Stomach smooth muscle (tissue), 2 donors: ENCODE results near the gene LRRC3C.
A peak's percentile ranks its signal among the peaks of the same experiment; 100 is the strongest.

Experiments
- H3K27ac ChIP-seq: one replicate; pipeline ENCODE4 v1.7.0; 2013; ENCODE audit warnings: mild to moderate bottlenecking, low read length, inconsistent platforms
- H3K27me3 ChIP-seq, 2 donors: one replicate each; pipeline ENCODE4 v1.7.0; 2013; ENCODE audit warnings: low read length in 2 of 2; ENCODE audit not compliant: insufficient read depth in 2 of 2, control insufficient read depth in 1 of 2
- H3K36me3 ChIP-seq, 2 donors: one replicate each; pipeline ENCODE4 v1.7.0; 2013; ENCODE audit warnings: low read length in 2 of 2; ENCODE audit not compliant: control insufficient read depth in 2 of 2, insufficient read depth in 2 of 2
- H3K4me1 ChIP-seq: one replicate; pipeline ENCODE4 v1.7.0; 2013; ENCODE audit warnings: low read length; ENCODE audit not compliant: control insufficient read depth, insufficient read depth
- H3K4me3 ChIP-seq, 2 donors: one replicate each; pipeline ENCODE4 v1.7.0; 2013; ENCODE audit warnings: low read length in 2 of 2
- H3K9ac ChIP-seq, 2 donors: one replicate each; pipeline ENCODE4 v1.7.0; 2013; ENCODE audit warnings: low read length in 2 of 2, mild to moderate bottlenecking in 1 of 2
- H3K9me3 ChIP-seq, 2 donors: one replicate each; pipeline ENCODE4 v1.7.0; 2013; ENCODE audit warnings: low read length in 2 of 2; ENCODE audit not compliant: control insufficient read depth in 2 of 2
- donor health status: healthy.
- donor health status: Pancreatic carcinoma.

The LRRC3C gene

DNA sequence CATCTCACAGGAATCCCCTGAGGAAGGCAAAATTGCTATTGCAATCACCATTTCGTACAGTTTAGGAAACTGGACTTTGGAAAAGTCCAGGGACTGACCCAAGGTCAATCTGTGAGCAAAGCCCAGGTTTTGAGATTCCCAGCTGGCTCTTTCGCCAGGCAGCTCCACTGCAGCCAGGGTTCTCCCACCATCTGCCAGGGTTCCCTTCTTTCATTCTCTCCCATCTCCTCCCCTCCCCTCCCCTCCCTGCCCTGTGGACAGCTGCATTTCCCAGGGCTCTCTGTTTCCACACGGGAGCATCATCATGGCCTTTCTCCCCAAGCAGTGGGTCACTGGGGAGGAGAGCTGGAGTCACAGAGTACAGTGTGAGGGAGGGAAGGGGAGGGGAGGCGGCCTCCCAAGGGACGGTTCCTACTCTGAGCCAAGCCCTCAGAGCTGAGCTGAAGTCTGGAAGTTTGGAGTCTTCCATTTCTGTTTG, 23.4 kb downstream of the LRRC3C start:
- no peaks in the 10 kb centered on the region for H3K9me3 ChIP-seq
- no peak overlapping the region for H3K27ac ChIP-seq
- no peak overlapping the region for H3K9ac ChIP-seq
- no peaks in the 10 kb centered on the region for H3K27me3 ChIP-seq
- H3K4me1 ChIP-seq = peaks cover 11% of the 10 kb centered on the region
- H3K36me3 ChIP-seq = no peaks in the 10 kb centered on the region
- H3K4me3 ChIP-seq = no peak overlapping the region

DNA sequence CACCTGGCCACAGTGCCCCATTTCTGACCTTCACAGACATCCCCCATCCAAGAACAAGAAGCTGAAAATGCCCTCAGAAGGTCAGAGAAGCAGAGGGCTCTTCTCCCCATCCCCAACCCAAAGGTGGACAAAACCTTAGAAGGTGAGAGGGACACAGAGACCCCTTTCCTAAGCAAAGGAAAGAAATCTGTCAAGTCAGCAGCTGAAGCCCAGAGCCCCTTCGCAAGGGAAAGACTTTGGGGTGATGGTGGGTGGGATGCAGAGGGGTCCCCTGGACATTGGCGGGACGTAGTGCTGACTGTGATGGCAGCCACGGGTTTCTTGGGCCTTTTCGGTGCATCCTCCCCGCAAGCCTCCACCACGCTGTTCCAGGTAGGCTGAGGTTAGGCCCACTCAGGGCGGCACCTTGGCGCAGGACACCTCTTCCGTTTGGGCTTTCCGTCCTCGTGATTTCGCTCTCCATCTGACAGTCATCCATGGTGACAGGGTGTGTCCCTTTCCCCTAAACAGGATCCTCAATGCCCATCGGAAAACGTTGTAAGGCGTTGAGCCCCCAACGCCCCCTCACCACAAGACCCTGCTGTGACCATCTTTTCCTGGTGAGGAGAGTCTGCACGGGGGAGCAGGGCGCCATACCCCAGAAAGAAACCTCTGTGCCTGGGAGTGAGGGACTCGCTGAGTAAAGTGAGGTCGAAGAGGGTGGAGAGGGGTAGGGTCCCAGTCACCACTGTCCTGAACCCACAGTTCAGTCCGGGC, 24.6 kb downstream of the LRRC3C start:
- no peaks in the 10 kb centered on the region for H3K36me3 ChIP-seq
- H3K27ac ChIP-seq = peak overlapping the region; percentile 37
- no peaks in the 10 kb centered on the region for H3K9me3 ChIP-seq
- peaks cover 11% of the 10 kb centered on the region for H3K4me1 ChIP-seq
- H3K27me3 ChIP-seq = no peaks in the 10 kb centered on the region
- H3K9ac ChIP-seq = peak overlapping the region; percentile 26 to 55
- peak overlapping the region; percentile 52 to 74 for H3K4me3 ChIP-seq

DNA sequence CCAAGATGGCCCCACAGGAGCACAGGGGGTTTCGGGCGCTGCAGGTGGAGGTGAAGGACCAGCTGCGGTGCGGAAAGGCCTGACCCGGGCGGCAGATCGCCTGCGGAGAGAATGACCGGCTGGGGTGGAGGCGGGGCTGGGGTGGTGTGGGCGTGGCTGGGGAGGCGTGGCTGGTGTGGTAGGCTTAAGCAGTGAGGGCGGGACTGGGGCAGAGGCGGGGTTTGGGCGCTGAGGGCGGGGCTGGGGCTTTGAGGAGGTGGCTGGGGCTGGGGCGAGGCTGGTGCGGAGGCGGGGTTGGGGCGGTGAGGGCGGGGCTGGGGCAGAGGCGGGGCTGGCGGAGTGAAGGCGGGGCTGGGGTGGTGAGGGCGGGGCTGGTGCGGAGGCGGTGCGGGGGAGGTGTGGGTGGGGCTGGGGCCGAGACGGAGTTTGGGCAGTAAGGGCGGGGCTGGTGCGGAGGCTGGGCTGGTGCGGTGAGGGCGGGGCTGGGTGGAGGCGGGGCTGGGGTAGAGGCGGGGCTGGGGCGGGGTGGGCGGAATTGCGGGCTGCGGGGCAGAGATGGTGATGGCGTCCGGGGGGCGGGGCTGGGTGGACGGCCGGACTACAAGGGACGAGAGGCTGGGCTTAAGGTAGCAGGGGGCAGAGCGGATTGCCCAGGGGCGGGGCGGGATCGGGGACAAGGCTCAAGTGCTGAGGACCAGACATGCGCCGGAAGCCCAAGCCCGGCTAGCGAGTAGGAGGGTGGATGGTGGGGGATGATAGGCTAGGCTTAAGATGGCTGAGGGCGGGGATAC, 25.3 kb downstream of the LRRC3C start:
- peak overlapping the region; percentile 62 for H3K27ac ChIP-seq
- H3K4me1 ChIP-seq = peaks cover 11% of the 10 kb centered on the region
- H3K36me3 ChIP-seq = no peaks in the 10 kb centered on the region
- no peaks in the 10 kb centered on the region for H3K9me3 ChIP-seq
- H3K9ac ChIP-seq = peak overlapping the region; percentile 55 to 57
- no peaks in the 10 kb centered on the region for H3K27me3 ChIP-seq
- H3K4me3 ChIP-seq = peak overlapping the region; percentile 69 to 76

DNA sequence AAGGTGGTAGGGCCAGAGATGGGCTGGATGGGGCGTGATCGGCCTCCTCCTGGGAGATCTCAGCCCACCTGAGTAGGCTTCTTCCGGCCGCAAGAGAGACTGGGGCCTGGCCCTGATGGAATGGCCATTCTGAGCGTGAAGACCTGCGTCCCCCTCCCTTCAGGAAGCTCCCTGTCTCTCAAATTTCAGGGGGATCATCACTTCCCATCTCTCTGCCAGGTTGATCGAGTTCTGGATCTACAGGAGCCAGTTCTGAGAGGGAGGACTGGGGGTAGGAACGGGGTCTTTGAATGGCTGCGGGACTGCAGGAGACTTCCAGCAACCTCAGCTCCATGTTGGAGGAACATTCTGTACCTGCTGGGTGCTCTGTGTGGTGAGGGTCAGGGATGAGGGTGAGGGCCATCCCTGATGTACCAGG, 25.9 kb downstream of the LRRC3C start:
- Histone ChIP-seq H3K4me1 (peaks cover 11% of the 10 kb centered on the region), H3K27me3 (no peaks in the 10 kb centered on the region), H3K9ac (peak overlapping the region; percentile 21 to 57), H3K4me3 (peak overlapping the region; percentile 69 to 76), H3K36me3 (no peaks in the 10 kb centered on the region), H3K9me3 (no peaks in the 10 kb centered on the region), H3K27ac (peak overlapping the region; percentile 62)

DNA sequence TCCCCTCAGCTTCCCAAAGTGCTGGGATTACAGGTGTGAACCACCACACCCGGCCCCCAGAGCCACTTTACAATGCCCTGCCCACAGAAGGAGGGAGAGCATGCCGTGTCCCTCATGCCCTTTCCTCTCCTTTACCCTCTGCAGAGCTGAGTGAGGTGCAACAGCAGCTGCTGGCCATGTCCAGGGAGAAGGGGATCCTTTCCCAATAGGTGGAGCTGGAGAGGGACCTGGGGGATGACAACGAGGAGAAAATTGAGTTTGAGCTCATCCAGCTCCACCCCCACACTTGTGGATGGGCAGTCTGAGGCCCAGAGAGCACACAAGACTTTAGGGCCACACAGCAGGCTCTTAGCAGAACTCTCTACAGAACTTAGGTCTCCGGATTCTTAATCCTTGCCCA, 27.3 kb downstream of the LRRC3C start:
- no peaks in the 10 kb centered on the region for H3K9me3 ChIP-seq
- no peak overlapping the region for H3K27ac ChIP-seq
- no peak overlapping the region for H3K4me3 ChIP-seq
- H3K36me3 ChIP-seq = no peaks in the 10 kb centered on the region
- no peak overlapping the region for H3K9ac ChIP-seq
- H3K4me1 ChIP-seq = peaks cover 11% of the 10 kb centered on the region
- H3K27me3 ChIP-seq = no peaks in the 10 kb centered on the region

DNA sequence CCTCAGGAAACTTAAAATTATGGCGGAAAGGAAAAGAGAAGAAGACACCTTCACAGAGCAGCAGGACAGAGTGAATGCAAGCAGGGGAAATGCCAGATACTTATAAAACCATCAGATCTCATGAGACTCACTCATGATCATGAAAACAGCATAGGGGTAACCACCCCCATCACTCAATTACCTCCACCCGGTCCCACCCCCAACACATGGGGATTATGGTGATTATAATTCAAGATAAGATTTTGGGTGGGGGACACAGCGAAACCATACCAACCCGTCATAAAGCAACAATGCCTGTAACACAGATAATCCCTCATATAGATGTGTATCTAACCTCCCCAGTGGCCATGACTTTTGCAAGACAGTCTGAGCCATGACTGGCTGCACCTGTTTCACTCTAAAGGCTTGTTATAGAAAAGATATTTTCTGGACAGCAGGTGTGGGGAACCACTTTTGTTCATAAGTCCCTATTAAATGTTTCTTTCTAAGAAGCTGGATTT, 28.2 kb downstream of the LRRC3C start:
- Histone ChIP-seq H3K4me1 (peaks cover 11% of the 10 kb centered on the region), H3K9ac (no peak overlapping the region), H3K36me3 (no peaks in the 10 kb centered on the region), H3K4me3 (no peak overlapping the region), H3K27ac (no peak overlapping the region), H3K27me3 (peaks cover 0 to 2% of the 10 kb centered on the region in 2 donors), H3K9me3 (no peaks in the 10 kb centered on the region)

DNA sequence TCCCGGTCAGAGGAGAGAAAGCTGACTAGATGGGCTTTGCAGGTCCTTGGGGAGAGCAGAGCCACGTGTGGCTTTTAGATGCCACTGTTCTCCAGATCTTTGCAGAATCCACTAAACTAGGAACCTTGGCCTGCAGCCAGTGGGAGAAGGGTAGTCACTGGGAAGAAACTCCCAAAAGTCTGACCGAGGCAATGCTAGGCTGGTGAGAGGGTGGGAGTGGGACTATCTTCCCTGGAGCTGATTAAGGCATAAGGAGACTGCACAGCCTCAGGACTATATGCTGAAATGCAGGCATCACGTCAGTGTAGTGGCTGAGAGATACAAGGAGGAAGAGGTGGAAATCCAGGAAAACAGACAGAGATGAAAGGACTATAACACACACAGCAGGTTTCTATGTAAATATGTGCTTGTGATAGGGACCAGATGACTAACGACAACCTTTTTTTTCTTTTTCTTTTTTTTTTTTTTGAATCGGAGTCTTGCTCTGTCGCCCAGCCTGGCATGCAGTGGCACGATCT, 33.1 kb downstream of the LRRC3C start:
- Histone ChIP-seq H3K36me3 (no peaks in the 10 kb centered on the region), H3K27me3 (peaks cover 2 to 3% of the 10 kb centered on the region in 2 donors), H3K9me3 (no peaks in the 10 kb centered on the region), H3K4me3 (no peak overlapping the region), H3K4me1 (no peaks in the 10 kb centered on the region), H3K9ac (no peak overlapping the region), H3K27ac (no peak overlapping the region)

DNA sequence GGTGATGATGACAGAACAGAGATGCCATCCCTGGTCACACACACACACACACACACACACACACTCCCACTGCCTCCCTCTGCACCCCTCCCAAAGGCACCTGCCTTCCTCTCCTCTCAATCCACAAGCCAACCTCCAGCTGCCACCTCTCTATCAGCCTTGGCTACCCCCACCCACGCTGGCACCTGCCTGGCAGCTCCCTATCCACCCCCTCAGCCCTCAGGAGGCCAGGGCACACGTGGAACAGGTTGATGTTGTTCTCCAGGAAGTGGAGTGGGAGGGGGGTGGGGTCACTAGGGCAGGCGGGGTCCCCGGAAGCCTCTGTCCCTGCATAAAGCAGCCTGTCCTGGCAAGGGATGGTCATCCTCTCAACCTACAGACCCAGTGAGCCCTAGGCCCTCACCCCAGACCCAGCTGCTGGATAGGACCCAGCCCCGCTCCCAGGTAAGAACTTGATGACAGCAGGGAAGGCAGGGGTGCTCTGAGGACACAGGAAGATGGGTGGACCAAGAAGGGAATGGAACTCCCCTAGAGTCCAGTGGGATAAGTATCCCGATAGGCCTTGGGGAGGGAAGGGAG, 35.2 kb downstream of the LRRC3C start, which contains the start of gene GSDMA:
Gene GSDMA (plus strand): TSS at position 363 of the 579 bp plus-strand sequence. CDS start 2,684 bp downstream, outside the sequence.
- no peak within 1 kb of the TSS for H3K4me3 ChIP-seq
- peaks cover 2 to 3% of the 10 kb centered on the region in 2 donors for H3K27me3 ChIP-seq
- H3K36me3 ChIP-seq = no peaks in the 10 kb centered on the region
- no peak within 1 kb of the TSS for H3K27ac ChIP-seq
- no peaks in the 10 kb centered on the region for H3K9me3 ChIP-seq
- no peak within 1 kb of the TSS for H3K9ac ChIP-seq
- H3K4me1 ChIP-seq = no peaks in the 10 kb centered on the region

DNA sequence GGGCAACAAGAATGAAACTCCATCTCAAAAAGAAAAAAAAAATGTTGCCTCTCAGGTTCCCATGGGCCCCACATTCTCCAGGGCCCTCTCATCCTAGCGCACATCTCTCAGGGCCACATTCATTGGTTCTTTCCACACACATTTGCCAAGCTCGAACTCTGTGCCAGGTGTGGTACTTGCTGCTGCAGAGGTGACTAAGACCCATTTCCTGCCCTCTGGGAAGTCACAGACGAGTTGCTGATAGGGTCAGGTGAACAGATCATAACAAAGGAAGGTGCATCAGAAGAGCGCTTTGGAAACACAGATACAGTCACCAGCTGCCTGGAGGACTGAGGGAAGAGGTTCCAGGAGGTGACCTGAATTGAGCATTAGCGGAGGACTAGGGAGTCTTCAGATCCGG, 36.3 kb downstream of the LRRC3C start:
- Histone ChIP-seq H3K27me3 (peaks cover 2 to 3% of the 10 kb centered on the region in 2 donors), H3K27ac (no peak overlapping the region), H3K4me1 (no peaks in the 10 kb centered on the region), H3K9ac (no peak overlapping the region), H3K4me3 (no peak overlapping the region), H3K9me3 (no peaks in the 10 kb centered on the region), H3K36me3 (no peaks in the 10 kb centered on the region)

DNA sequence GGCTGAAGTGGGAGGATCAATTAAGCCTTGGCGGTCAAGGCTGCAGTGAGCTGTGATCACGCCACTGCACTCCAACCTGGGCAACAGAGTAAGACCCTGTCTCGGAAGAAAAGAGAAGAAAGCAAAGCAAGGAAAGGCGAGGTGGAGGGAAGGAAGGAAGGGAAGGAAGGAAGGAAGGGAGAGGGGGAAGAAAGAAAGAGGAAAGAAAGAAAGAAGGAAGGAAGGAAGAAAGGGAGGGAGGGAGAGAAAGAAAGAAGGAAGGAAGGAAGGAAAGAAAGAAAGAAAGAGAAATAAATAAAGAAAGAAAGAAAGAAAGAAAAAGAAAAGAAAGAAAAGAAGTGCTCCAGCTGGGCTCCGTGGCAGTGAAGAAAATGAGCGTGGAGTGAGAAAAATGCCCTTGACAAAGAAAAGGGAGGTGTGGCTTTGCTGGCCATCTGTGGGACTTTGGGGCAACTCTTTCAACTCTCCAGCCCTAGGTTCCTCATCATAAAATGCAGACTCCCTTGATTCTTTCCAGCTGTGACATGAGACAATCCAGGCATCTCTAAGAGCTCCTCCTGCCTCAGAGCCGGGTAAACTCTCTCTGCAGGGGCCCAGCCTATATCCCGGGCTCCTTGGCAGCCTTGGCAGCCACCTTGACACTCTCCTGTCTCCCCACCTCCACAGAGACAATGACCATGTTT, 37.6 kb downstream of the LRRC3C start:
- no peak overlapping the region for H3K27ac ChIP-seq
- H3K27me3 ChIP-seq = peaks cover 2 to 3% of the 10 kb centered on the region in 2 donors
- H3K9me3 ChIP-seq = no peaks in the 10 kb centered on the region
- no peak overlapping the region for H3K4me3 ChIP-seq
- H3K4me1 ChIP-seq = no peaks in the 10 kb centered on the region
- no peaks in the 10 kb centered on the region for H3K36me3 ChIP-seq
- no peak overlapping the region for H3K9ac ChIP-seq
